Liver (tissue), 9 donors: Measurements from ENCODE around the gene ZNF831. TPM values are rescaled to one million over a fixed set of nuclear protein-coding genes. Genes with fewer than 3 reads are reported as not detected.

Experiments used
- DNase-seq: peaks from one replicate; pipeline ENCODE4 v3.0.0-alpha.2; 2017; ENCODE audit warnings: low spot score
- H3K27ac ChIP-seq, 2 donors: one replicate each; pipeline ENCODE4 v1.7.0; 2013; ENCODE audit warnings: inconsistent platforms in 2 of 2, low read length in 2 of 2, control low read depth in 1 of 2, low read depth in 1 of 2, mild to moderate bottlenecking in 1 of 2
- H3K27me3 ChIP-seq, 4 donors: one replicate each; pipeline versions ENCODE4 v1.6.1 to v1.7.0; 2013; ENCODE audit warnings: low read length in 3 of 4, inconsistent platforms in 1 of 4, mild to moderate bottlenecking in 1 of 4, moderate library complexity in 1 of 4; ENCODE audit not compliant: control insufficient read depth in 4 of 4, insufficient read depth in 4 of 4
- H3K36me3 ChIP-seq, 4 donors: one replicate each; pipeline versions ENCODE4 v1.6.1 to v1.7.0; 2013; ENCODE audit warnings: low read length in 3 of 4, mild to moderate bottlenecking in 3 of 4, low read depth in 1 of 4, moderate library complexity in 1 of 4; ENCODE audit not compliant: control insufficient read depth in 4 of 4, insufficient read depth in 3 of 4
- H3K4me1 ChIP-seq, 4 donors: one replicate each; pipeline versions ENCODE4 v1.6.1 to v1.7.0; 2013; ENCODE audit warnings: low read length in 3 of 4, mild to moderate bottlenecking in 3 of 4, moderate library complexity in 1 of 4; ENCODE audit not compliant: control insufficient read depth in 4 of 4, insufficient read depth in 4 of 4
- H3K4me3 ChIP-seq, 3 donors: one replicate each; pipeline versions ENCODE4 v1.6.1 to v1.7.0; 2013; ENCODE audit warnings: low read length in 3 of 3, control low read depth in 1 of 3, low read depth in 1 of 3, mild to moderate bottlenecking in 1 of 3
- H3K9ac ChIP-seq, 2 donors: one replicate each; pipeline ENCODE4 v1.7.0; 2013; ENCODE audit warnings: low read length in 2 of 2, mild to moderate bottlenecking in 2 of 2, moderate library complexity in 2 of 2, control low read depth in 1 of 2, low read depth in 1 of 2
- H3K9me3 ChIP-seq, 4 donors: one replicate each; pipeline versions ENCODE4 v1.6.1 to v1.7.0; 2013; ENCODE audit warnings: low read length in 3 of 4; ENCODE audit not compliant: control insufficient read depth in 4 of 4
- EGR1 ChIP-seq, 2 donors: IDR thresholded peaks; 2 replicates each; pipeline ENCODE4 v1.6.1; 2016 to 2018; ENCODE audit warnings: antibody characterized with exemption in 2 of 2, low read depth in 2 of 2
- FOXA2 ChIP-seq: IDR thresholded peaks from 2 replicates; pipeline ENCODE4 v1.6.1; 2016; ENCODE audit warnings: antibody characterized with exemption
- GABPA ChIP-seq, 2 donors: IDR thresholded peaks in 1 of 2; conservative IDR thresholded peaks in 1 of 2; 2 replicates each; pipeline ENCODE4 v1.6.1; 2016; ENCODE audit warnings: antibody characterized with exemption in 2 of 2, mild to moderate bottlenecking in 1 of 2, moderate library complexity in 1 of 2
- HNF4A ChIP-seq, 2 donors: conservative IDR thresholded peaks; 2 replicates each; pipeline ENCODE4 v1.6.1; 2016; ENCODE audit warnings: antibody characterized with exemption in 2 of 2, mild to moderate bottlenecking in 2 of 2
- HNF4G ChIP-seq: IDR thresholded peaks from 2 replicates; pipeline ENCODE4 v1.6.1; 2016; ENCODE audit warnings: antibody characterized with exemption
- JUND ChIP-seq, 2 donors: IDR thresholded peaks; 2 replicates each; pipeline ENCODE4 v1.6.1; 2016; ENCODE audit warnings: antibody characterized with exemption in 2 of 2
- NR2F2 ChIP-seq: IDR thresholded peaks from 2 replicates; pipeline ENCODE4 v1.6.1; 2016; ENCODE audit warnings: antibody characterized with exemption
- RAD21 ChIP-seq, 2 donors: IDR thresholded peaks; 2 replicates each; pipeline ENCODE4 v1.6.1; 2016; ENCODE audit warnings: antibody characterized with exemption in 2 of 2, mild to moderate bottlenecking in 2 of 2
- RXRA ChIP-seq, 2 donors: IDR thresholded peaks; 2 replicates each; pipeline ENCODE4 v1.6.1; 2017 to 2018; ENCODE audit warnings: antibody characterized with exemption in 2 of 2, mild to moderate bottlenecking in 1 of 2
- SP1 ChIP-seq: IDR thresholded peaks from 2 replicates; pipeline ENCODE4 v1.6.1; 2018; ENCODE audit warnings: antibody characterized with exemption, mild to moderate bottlenecking
- YY1 ChIP-seq: IDR thresholded peaks from 2 replicates; pipeline ENCODE4 v1.6.1; 2016; ENCODE audit warnings: antibody characterized with exemption, mild to moderate bottlenecking
- WGBS: extraction: QIAGEN DNeasy Blood & Tissue Kit; methylation state at CpG from one replicate; pipeline ENCODE4 v1.1.7; 2013; 5-methylcytosine and 5-hydroxymethylcytosine counted together
- polyA plus RNA-seq, 2 donors: library from polyadenylated mRNA; stranded (reverse) in 1 of 2; unstranded in 1 of 2; fragments of 200-250 nt in 1 of 2; fragments of >200 nt in 1 of 2; fragmentation: Nextera tagmentation in 1 of 2; extraction: Ambion mirVana in 1 of 2; gene quantifications; one replicate each; pipeline versions ENCODE4 v1.2.1 to v1.2.3, GENCODE V29; 2013 to 2015
- total RNA-seq, 2 donors: library from RNA; depleted of rRNA; stranded (reverse); fragments of >200 nt; gene quantifications; one replicate each; pipeline ENCODE4 v1.2.3, GENCODE V29; 2014
- TF ChIP-seq, protein P1 (sequence below): IDR thresholded peaks from 2 replicates; pipeline ENCODE4 v1.6.1; 2016; ENCODE audit warnings: antibody characterized with exemption, mild to moderate bottlenecking
- TF ChIP-seq, protein P2 (sequence below): IDR thresholded peaks from 2 replicates; pipeline ENCODE4 v1.6.1; 2016; ENCODE audit warnings: antibody characterized with exemption
- TF ChIP-seq, protein P3 (sequence below): fragments of 150-350 bp; IDR thresholded peaks from 2 replicates; pipeline ENCODE4 v1.5.1; 2017; ENCODE audit warnings: improper control_type of control experiment, low read depth, low read length; ENCODE audit not compliant: missing input control
- TF ChIP-seq, protein P4 (sequence below): IDR thresholded peaks from 2 replicates; pipeline ENCODE4 v1.6.1; 2016; ENCODE audit warnings: antibody characterized with exemption
- TF ChIP-seq, protein P5 (sequence below): IDR thresholded peaks from 2 replicates; pipeline ENCODE4 v1.6.1; 2016; ENCODE audit warnings: antibody characterized with exemption
- donor health status: healthy.
- donor health status: healthy.
- donor health status: healthy.
- donor health status: healthy.
- donor health status: healthy.

The ZNF831 gene
- total and polyA plus RNA-seq, 4 donors = 0.06 to 0.75 (median 0.13) TPM

DNA sequence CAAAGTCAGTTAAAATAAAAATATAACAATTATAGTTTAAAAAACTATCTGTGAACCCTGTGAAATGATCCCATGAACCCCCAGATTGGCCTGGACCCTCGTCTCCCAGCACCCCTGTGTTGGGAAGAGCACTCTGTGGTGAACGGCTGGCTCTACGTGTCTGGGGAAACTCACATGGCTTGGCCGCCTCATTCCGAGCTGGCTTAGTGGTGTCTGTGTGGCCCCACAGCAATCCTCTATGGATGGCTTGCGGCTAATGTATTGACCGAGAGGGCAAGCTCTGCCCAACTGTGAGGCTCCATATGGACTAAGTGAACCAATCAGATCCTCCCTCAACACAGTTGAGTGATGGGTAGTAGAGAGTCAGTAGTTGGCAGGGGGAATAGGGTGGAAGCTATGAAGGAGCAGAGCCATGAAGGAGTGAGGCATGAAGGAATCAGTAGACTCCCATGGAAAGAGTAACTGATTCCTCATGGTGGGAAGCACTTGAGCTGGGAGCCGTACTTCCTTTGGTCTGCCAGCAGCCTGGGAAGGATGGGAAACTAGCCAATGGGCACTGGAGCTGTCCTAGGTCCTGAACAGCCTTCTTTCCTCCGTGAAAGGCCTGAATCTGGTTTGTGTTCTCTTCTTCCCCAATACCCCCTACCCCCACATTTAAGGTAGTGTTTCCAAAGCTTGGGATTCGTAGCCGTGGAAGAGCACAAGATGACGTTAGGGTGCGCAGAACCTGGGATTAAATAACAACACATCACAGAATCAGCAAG is 21.6 kb upstream of the ZNF831 start:
- H3K36me3 ChIP-seq = no peaks in the 10 kb centered on the region
- no peak overlapping the region for H3K9ac ChIP-seq
- H3K27ac ChIP-seq = no peak overlapping the region
- 75% methylated on average over 13 of the region's 13 CpGs for WGBS
- H3K4me1 ChIP-seq = no peaks in the 10 kb centered on the region
- no peak overlapping the region for H3K4me3 ChIP-seq
- H3K9me3 ChIP-seq = peaks cover 0 to 2% (median 0%) of the 10 kb centered on the region in 4 donors
- no peak for DNase-seq
- no peak for TF ChIP-seq RAD21 (IDR thresholded peaks at IDR 0.05)
- TF ChIP-seq GABPA (IDR thresholded peaks at IDR 0.05 in 1 of 2, conservative IDR thresholded peaks at IDR 0.05 in 1 of 2) = no peak
- TF ChIP-seq, protein P1, sequence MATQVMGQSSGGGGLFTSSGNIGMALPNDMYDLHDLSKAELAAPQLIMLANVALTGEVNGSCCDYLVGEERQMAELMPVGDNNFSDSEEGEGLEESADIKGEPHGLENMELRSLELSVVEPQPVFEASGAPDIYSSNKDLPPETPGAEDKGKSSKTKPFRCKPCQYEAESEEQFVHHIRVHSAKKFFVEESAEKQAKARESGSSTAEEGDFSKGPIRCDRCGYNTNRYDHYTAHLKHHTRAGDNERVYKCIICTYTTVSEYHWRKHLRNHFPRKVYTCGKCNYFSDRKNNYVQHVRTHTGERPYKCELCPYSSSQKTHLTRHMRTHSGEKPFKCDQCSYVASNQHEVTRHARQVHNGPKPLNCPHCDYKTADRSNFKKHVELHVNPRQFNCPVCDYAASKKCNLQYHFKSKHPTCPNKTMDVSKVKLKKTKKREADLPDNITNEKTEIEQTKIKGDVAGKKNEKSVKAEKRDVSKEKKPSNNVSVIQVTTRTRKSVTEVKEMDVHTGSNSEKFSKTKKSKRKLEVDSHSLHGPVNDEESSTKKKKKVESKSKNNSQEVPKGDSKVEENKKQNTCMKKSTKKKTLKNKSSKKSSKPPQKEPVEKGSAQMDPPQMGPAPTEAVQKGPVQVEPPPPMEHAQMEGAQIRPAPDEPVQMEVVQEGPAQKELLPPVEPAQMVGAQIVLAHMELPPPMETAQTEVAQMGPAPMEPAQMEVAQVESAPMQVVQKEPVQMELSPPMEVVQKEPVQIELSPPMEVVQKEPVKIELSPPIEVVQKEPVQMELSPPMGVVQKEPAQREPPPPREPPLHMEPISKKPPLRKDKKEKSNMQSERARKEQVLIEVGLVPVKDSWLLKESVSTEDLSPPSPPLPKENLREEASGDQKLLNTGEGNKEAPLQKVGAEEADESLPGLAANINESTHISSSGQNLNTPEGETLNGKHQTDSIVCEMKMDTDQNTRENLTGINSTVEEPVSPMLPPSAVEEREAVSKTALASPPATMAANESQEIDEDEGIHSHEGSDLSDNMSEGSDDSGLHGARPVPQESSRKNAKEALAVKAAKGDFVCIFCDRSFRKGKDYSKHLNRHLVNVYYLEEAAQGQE = peak; percentile 98
- TF ChIP-seq HNF4A (conservative IDR thresholded peaks at IDR 0.05) = no peak
- TF ChIP-seq, protein P2, sequence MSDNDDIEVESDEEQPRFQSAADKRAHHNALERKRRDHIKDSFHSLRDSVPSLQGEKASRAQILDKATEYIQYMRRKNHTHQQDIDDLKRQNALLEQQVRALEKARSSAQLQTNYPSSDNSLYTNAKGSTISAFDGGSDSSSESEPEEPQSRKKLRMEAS = no peak
- H3K27me3 ChIP-seq = no peaks in the 10 kb centered on the region

DNA sequence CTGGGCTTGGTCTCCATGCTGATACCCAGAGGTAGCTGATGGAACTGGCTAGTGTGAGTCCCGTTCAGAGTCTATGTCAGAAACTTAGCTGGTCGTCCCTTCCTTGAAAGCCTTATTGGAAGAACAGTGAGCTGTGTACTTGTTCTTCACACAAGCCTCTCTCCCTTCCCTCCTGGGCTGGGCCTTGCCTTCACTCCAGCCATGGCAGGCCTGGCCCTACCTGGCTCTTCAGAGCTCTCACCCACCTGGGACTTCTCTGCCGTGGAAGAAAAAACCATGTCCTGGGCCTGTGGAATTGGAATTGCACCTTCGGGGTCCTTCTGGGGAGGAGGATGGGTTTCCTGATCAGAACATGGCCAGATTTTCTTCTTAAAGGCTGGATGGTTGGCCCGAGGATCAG is 20.3 kb upstream of the ZNF831 start:
- Histone ChIP-seq H3K9me3 (peaks cover 0 to 2% (median 0%) of the 10 kb centered on the region in 4 donors), H3K36me3 (no peaks in the 10 kb centered on the region), H3K4me1 (no peaks in the 10 kb centered on the region), H3K9ac (no peak overlapping the region), H3K27ac (no peak overlapping the region), H3K27me3 (no peaks in the 10 kb centered on the region), H3K4me3 (no peak overlapping the region)
- no peak for DNase-seq
- TF ChIP-seq, protein P3, sequence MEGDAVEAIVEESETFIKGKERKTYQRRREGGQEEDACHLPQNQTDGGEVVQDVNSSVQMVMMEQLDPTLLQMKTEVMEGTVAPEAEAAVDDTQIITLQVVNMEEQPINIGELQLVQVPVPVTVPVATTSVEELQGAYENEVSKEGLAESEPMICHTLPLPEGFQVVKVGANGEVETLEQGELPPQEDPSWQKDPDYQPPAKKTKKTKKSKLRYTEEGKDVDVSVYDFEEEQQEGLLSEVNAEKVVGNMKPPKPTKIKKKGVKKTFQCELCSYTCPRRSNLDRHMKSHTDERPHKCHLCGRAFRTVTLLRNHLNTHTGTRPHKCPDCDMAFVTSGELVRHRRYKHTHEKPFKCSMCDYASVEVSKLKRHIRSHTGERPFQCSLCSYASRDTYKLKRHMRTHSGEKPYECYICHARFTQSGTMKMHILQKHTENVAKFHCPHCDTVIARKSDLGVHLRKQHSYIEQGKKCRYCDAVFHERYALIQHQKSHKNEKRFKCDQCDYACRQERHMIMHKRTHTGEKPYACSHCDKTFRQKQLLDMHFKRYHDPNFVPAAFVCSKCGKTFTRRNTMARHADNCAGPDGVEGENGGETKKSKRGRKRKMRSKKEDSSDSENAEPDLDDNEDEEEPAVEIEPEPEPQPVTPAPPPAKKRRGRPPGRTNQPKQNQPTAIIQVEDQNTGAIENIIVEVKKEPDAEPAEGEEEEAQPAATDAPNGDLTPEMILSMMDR = no peak
- TF ChIP-seq, protein P4, sequence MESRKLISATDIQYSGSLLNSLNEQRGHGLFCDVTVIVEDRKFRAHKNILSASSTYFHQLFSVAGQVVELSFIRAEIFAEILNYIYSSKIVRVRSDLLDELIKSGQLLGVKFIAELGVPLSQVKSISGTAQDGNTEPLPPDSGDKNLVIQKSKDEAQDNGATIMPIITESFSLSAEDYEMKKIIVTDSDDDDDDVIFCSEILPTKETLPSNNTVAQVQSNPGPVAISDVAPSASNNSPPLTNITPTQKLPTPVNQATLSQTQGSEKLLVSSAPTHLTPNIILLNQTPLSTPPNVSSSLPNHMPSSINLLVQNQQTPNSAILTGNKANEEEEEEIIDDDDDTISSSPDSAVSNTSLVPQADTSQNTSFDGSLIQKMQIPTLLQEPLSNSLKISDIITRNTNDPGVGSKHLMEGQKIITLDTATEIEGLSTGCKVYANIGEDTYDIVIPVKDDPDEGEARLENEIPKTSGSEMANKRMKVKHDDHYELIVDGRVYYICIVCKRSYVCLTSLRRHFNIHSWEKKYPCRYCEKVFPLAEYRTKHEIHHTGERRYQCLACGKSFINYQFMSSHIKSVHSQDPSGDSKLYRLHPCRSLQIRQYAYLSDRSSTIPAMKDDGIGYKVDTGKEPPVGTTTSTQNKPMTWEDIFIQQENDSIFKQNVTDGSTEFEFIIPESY = no peak
- TF ChIP-seq HNF4A (conservative IDR thresholded peaks at IDR 0.05) (no peak), YY1 (no peak), HNF4G (no peak), RXRA (IDR thresholded peaks at IDR 0.05) (no peak), FOXA2 (no peak), RAD21 (IDR thresholded peaks at IDR 0.05) (no peak), GABPA (IDR thresholded peaks at IDR 0.05 in 1 of 2, conservative IDR thresholded peaks at IDR 0.05 in 1 of 2) (no peak), SP1 (no peak), EGR1 (IDR thresholded peaks at IDR 0.05; ENCODE audit: low read depth in 2 of 2) (no peak), JUND (IDR thresholded peaks at IDR 0.05) (no peak), NR2F2 (no peak)
- TF ChIP-seq, protein P5, sequence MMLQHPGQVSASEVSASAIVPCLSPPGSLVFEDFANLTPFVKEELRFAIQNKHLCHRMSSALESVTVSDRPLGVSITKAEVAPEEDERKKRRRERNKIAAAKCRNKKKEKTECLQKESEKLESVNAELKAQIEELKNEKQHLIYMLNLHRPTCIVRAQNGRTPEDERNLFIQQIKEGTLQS = no peak
- WGBS = 81% methylated on average over 5 of the region's 5 CpGs
